Fibroblast of villous mesenchyme (primary cell): Measurements from ENCODE around the gene ZNF485. TPM values are rescaled to one million over a fixed set of nuclear protein-coding genes. Genes with fewer than 3 reads are reported as not detected.
A peak's percentile ranks its signal among the peaks of the same experiment; 100 is the strongest.

ENCODE experiments used
- DNase-seq: peaks from one replicate; pipeline ENCODE4 v3.0.0-alpha.2; 2010; ENCODE audit warnings: low read depth
- H3K4me3 ChIP-seq: 2 replicates; pipeline ENCODE4 v1.5.1; 2011; ENCODE audit warnings: low read depth, mild to moderate bottlenecking, low read length
- CTCF ChIP-seq: IDR thresholded peaks from 2 replicates; pipeline ENCODE4 v1.5.1; 2012; ENCODE audit warnings: low read depth, mild to moderate bottlenecking, low read length; ENCODE audit not compliant: insufficient read depth
- total RNA-seq: library from RNA; depleted of rRNA; stranded (reverse); fragments of >200 nt; gene quantifications from 2 replicates; pipeline ENCODE4 v1.2.3, GENCODE V29; 2012

Gene ZNF485
- total RNA-seq, 1 donor: 3.5 TPM

DNA sequence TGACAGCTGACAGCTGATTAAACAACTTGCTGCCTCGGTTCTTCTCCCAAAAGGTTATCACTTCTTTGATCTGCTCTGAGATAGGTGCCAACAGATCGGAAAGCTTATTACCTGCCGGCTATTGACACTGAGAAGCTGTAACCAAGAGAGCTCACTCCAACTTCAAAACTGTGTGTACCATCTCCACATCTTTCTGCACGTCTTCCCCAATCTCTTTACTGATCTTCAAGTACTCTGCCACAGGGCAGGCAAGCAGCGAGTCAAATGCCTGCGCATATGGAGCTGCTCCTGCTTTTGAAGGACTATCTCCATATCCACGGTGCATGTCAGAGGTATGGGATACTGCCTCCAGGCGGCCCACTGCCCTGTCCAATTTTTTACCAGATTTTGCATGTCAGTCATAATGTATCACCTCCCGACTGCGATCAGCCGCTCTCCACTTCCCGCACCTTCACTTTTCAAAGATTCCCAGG lies 352 bp upstream of the ZNF485 start:
- TF ChIP-seq CTCF: no peak
- peak overlapping the region; percentile 76 for H3K4me3 ChIP-seq
- no peak for DNase-seq

GRCh38 chr10:43607199-43607573 lies 948 bp downstream of the ZNF485 start:
- no peak for TF ChIP-seq CTCF
- DNase-seq: no peak
- H3K4me3 ChIP-seq: peak overlapping the region; percentile 76

GRCh38 chr10:43610636-43611035 lies 4.4 kb downstream of the ZNF485 start:
- no peak overlapping the region for H3K4me3 ChIP-seq
- no peak for TF ChIP-seq CTCF
- DNase-seq: no peak

DNA sequence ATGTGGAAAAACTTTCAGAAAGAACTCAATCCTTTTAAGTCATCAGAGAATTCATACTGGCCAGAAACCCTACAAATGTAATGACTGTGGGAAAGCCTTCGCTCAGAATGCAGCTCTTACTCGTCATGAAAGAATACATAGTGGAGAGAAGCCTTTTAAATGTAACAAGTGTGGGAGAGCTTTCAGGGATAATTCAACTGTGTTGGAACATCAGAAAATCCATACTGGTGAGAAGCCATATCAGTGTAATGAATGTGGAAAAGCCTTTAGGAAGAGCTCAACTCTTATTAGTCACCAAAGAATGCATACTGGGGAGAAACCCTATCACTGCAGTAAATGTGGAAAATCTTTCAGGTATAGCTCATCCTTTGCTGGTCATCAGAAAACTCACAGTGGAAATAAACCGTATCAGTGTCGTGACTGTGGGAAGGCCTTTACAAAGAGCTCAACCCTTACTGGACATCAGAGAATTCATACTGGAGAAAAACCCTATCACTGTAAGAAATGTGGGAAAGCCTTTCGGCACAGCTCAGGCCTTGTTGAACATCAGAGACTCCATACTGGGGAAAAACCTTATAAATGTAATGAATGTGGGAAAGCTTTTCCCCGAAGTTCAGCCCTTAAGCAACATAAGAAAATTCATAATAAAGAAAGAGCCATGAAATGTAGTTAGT lies 10.6 kb downstream of the ZNF485 start:
- no peak for TF ChIP-seq CTCF
- DNase-seq: no peak
- no peak overlapping the region for H3K4me3 ChIP-seq

GRCh38 chr10:43619368-43619767 lies 13.1 kb downstream of the ZNF485 start:
- H3K4me3 ChIP-seq: no peak overlapping the region
- no peak for TF ChIP-seq CTCF
- DNase-seq: no peak

DNA sequence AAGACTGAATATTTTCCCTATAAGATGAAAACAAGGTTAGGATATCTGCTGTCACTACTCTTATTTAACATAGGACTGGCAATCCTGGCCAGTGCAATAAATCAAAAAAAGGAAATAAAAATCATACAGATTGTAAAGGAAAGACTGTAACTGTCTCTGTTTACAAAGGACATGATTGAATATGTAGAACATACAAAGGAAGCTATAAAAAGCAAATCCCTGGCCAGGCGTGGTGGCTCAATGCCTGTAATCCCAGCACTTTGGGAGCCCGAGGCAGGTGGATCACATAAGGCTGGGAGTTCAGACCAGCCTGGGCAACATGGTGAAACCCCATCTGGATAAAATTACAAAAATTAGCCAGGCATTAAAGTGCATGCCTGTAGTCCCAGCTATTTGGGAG lies 15.8 kb downstream of the ZNF485 start:
- no peak for DNase-seq
- no peak overlapping the region for H3K4me3 ChIP-seq
- no peak for TF ChIP-seq CTCF

- H3K4me3 ChIP-seq: peak overlapping the region; percentile 39
- DNase-seq: peak; percentile 60
- no peak for TF ChIP-seq CTCF
These were observed 17.1 kb downstream of the ZNF485 start for GRCh38 chr10:43623351-43623750.
